Measurements from ENCODE around the gene DEGS1. TPM values are rescaled to one million over a fixed set of nuclear protein-coding genes. Genes with fewer than 3 reads are reported as not detected.

The DEGS1 gene
- total and polyA plus RNA-seq, 10 of the 15 experiments (the other 5 are each of a cell fraction or from before 2014, with no cell fraction given): 16.5 to 133 (median 46.0) TPM

DNA sequence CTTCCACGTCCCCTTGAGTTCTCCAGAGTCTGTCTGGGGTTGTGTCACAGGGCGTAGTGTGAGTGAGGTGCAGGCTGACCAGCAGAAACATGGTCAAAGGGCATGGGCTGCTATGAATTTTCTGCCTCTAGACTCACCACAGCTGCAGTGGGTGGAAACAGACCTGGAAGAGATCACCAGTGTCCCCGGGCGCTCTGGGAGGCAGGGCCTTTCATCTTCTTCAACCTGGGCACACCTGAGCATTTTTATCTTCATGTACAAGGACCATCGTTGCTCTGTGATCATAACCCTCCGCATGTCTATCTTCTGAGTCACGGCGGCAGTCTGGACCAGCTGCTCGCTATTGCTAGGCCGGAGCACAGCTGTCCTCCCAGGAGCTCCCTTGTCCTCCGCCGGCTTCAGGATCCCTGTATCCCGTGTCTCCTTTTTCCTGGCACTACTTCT lies 29.6 kb downstream of the DEGS1 start (continued):
- TF ChIP-seq, protein P1, sequence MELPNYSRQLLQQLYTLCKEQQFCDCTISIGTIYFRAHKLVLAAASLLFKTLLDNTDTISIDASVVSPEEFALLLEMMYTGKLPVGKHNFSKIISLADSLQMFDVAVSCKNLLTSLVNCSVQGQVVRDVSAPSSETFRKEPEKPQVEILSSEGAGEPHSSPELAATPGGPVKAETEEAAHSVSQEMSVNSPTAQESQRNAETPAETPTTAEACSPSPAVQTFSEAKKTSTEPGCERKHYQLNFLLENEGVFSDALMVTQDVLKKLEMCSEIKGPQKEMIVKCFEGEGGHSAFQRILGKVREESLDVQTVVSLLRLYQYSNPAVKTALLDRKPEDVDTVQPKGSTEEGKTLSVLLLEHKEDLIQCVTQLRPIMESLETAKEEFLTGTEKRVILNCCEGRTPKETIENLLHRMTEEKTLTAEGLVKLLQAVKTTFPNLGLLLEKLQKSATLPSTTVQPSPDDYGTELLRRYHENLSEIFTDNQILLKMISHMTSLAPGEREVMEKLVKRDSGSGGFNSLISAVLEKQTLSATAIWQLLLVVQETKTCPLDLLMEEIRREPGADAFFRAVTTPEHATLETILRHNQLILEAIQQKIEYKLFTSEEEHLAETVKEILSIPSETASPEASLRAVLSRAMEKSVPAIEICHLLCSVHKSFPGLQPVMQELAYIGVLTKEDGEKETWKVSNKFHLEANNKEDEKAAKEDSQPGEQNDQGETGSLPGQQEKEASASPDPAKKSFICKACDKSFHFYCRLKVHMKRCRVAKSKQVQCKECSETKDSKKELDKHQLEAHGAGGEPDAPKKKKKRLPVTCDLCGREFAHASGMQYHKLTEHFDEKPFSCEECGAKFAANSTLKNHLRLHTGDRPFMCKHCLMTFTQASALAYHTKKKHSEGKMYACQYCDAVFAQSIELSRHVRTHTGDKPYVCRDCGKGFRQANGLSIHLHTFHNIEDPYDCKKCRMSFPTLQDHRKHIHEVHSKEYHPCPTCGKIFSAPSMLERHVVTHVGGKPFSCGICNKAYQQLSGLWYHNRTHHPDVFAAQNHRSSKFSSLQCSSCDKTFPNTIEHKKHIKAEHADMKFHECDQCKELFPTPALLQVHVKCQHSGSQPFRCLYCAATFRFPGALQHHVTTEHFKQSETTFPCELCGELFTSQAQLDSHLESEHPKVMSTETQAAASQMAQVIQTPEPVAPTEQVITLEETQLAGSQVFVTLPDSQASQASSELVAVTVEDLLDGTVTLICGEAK (IDR thresholded peaks at IDR 0.05; ENCODE audit: borderline replicate concordance): no peak
- no peak for TF ChIP-seq WRNIP1 (IDR thresholded peaks at IDR 0.05; ENCODE audit: borderline replicate concordance, low read depth, low read length)
- TF ChIP-seq TAF1 (IDR thresholded peaks at IDR 0.05; ENCODE audit: borderline replicate concordance, low read depth, low read length): no peak
- TF ChIP-seq RBBP5 (conservative IDR thresholded peaks at IDR 0.05): no peak
- TF ChIP-seq BHLHE40 (IDR thresholded peaks at IDR 0.05; ENCODE audit: borderline replicate concordance in 1 of 2, low read depth in 2 of 2, low read length in 1 of 2): no peak
- TF ChIP-seq IKZF2 (IDR thresholded peaks at IDR 0.05): no peak
- no peak for TF ChIP-seq STAT1 (conservative IDR thresholded peaks at IDR 0.05)
- no peak for TF ChIP-seq ASH2L (IDR thresholded peaks at IDR 0.05; ENCODE audit: borderline replicate concordance, low read depth)
